GM18508 (cell line): ENCODE results near the gene PPRC1.
"Not testable (repeated sequence)": the region's sequence is repeated elsewhere in the genome, so short reads cannot be mapped to it uniquely, and the experiment has no call there.

ENCODE experiments used
- ATAC-seq: cut with Tn5 transposase; IDR thresholded peaks from one replicate; pipeline ENCODE4 v1.9.1; 2021; ENCODE audit warnings: moderate number of reproducible peaks; ENCODE audit not compliant: insufficient read depth, unreplicated experiment

Gene PPRC1

GRCh38 chr10:102188941-102189898, 56.4 kb downstream of the PPRC1 start:
- not testable (repeated sequence) for ATAC-seq

- ATAC-seq: no peak
Measured at GRCh38 chr10:102191956-102192355, 59.1 kb downstream of the PPRC1 start.

DNA sequence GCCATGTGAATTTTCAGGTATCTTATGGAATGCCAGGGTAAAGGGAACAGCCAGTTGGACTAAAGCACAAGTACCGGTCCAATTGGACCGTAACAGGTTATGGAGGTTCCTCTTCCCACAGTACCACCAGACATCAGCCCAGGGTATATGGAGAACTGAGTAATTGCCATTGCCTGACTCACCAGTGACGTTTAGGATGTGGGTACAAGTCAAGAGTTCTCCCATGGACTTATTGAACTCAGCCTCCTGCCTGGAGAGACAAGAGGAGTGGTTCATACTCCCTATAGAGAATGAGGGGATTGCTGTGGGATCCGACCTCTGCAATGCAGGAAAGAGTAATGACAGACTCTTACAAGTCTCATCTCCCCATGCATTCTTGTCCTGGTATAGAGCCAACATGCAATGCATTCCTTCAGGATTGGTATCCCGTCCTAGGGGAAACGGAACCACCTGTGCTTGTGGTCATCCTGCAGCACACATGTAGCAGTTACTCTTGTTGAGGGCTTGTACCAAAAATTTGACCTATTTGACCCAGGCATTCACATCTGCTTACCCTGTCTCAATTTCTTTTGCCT, 62.5 kb downstream of the PPRC1 start:
- no peak for ATAC-seq

- no peak for ATAC-seq
Measured at GRCh38 chr10:102196893-102197292, 64.1 kb downstream of the PPRC1 start.

DNA sequence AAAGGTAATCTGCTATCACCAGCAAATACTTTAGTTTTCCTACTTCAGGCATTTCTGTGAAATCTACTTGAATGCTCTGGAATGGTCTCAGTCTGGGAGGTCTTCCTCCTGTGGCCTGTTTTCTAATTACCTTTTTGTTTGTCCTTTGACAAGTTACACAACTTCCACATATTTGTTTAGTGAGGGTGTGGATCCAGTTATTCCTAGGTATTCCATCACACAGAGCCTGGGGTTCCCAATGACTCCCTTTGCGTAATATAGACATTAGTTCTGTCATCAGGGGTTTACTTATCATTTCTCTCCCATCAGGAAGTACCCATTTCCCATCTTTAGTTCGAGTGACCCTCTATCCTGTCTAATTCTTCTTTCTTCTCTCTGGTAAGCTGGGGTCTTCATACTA, 65.2 kb downstream of the PPRC1 start:
- no peak for ATAC-seq
